ENCODE measurements around the gene LY86. TPM values are rescaled to one million over a fixed set of nuclear protein-coding genes. Genes with fewer than 3 reads are reported as not detected.

The LY86 gene
- total and polyA plus RNA-seq, 9 of the 15 experiments (the other 6 are each of a cell fraction or from before 2014, with no cell fraction given) = 0.08 to 0.20 TPM; not detected in 7

- TF ChIP-seq STAT6 (CRISPR knock-in tag; IDR thresholded peaks at IDR 0.05) (no peak), U2AF2 (optimal IDR thresholded peaks at IDR 0.05; ENCODE audit: low read depth, low read length) (no peak), NONO (IDR thresholded peaks at IDR 0.05; ENCODE audit: low read depth in 2 of 2, low read length in 1 of 2) (no peak), MEF2D (tag; conservative IDR thresholded peaks at IDR 0.05; ENCODE audit: low read depth) (peak; percentile 94), ZNF79 (CRISPR knock-in tag; IDR thresholded peaks at IDR 0.05; ENCODE audit: low read depth) (peak; percentile 63), MCM2 (IDR thresholded peaks at IDR 0.05; ENCODE audit: low read depth) (no peak), JUN (IDR thresholded peaks at IDR 0.05; ENCODE audit: borderline replicate concordance, low read depth, low read length) (peak; percentile 65), JUN (CRISPR knock-in tag; IDR thresholded peaks at IDR 0.05; ENCODE audit: borderline replicate concordance) (no peak; the same call in 1 of the 2 replicates), DIDO1 (tag; IDR thresholded peaks at IDR 0.05; ENCODE audit: low read depth) (0 out of 2 replicates have a peak, but pooled peaks have one; percentile 38), MAFK (IDR thresholded peaks at IDR 0.05; ENCODE audit: low read length) (no peak), ARID3A (IDR thresholded peaks at IDR 0.05; ENCODE audit: borderline replicate concordance, low read depth, low read length) (0 out of 2 replicates have a peak, but pooled peaks have one; percentile 16), ZNF3 (CRISPR knock-in tag; IDR thresholded peaks at IDR 0.05) (no peak), ZNF740 (CRISPR knock-in tag; IDR thresholded peaks at IDR 0.05) (no peak), ZNF740 (tag; IDR thresholded peaks at IDR 0.05) (peak in 1 of 2 experiments; percentile 28; a peak in 1 of 4 replicates), NFRKB (IDR thresholded peaks at IDR 0.05; ENCODE audit: low read depth) (peak; percentile 95), CREB1 (IDR thresholded peaks at IDR 0.05) (no peak), CREB1 (CRISPR knock-in tag; IDR thresholded peaks at IDR 0.05) (0 out of 2 replicates have a peak, but pooled peaks have one; percentile 24), ZNF511 (CRISPR knock-in tag; IDR thresholded peaks at IDR 0.05) (peak; percentile 66; the same call in 1 of the 2 replicates), STAT5B (CRISPR knock-in tag; IDR thresholded peaks at IDR 0.05) (no peak), ETV6 (IDR thresholded peaks at IDR 0.05; ENCODE audit: borderline replicate concordance in 1 of 2, low read depth in 2 of 2, low read length in 1 of 2) (no peak), ETV6 (CRISPR knock-in tag; IDR thresholded peaks at IDR 0.05; ENCODE audit: borderline replicate concordance) (no peak), HNRNPH1 (optimal IDR thresholded peaks at IDR 0.05; ENCODE audit: low read depth, low read length) (no peak)
Observed at GRCh38 chr6:6654599-6655575, 66.4 kb downstream of the LY86 start (continued).
